H9 (cell line): Measurements from ENCODE around the gene EFCAB5. TPM values are rescaled to one million over a fixed set of nuclear protein-coding genes. Genes with fewer than 3 reads are reported as not detected.

Experiments
- DNase-seq: peaks from one replicate; pipeline ENCODE4 v3.0.0-alpha.2; 2017
- H2AFZ ChIP-seq: one replicate; pipeline ENCODE4 v1.6.1; 2013; ENCODE audit warnings: mild to moderate bottlenecking, low read length, control low read depth, moderate library complexity
- H2AK5ac ChIP-seq: 2 replicates; pipeline ENCODE4 v1.6.1; 2013; ENCODE audit warnings: low read length, control low read depth, mixed read lengths; ENCODE audit not compliant: insufficient read length
- H2BK120ac ChIP-seq: one replicate; pipeline ENCODE4 v1.6.1; 2013; ENCODE audit warnings: low read depth, mild to moderate bottlenecking, low read length, control low read depth, inconsistent platforms; ENCODE audit not compliant: poor library complexity, severe bottlenecking
- H2BK12ac ChIP-seq: 2 replicates; pipeline ENCODE4 v1.6.1; 2013; ENCODE audit warnings: low read length, control low read depth, mixed read lengths, low read depth; ENCODE audit not compliant: insufficient read length
- H2BK15ac ChIP-seq: 2 replicates; pipeline ENCODE4 v1.6.1; 2013; ENCODE audit warnings: low read depth, low read length, control low read depth
- H2BK20ac ChIP-seq: one replicate; pipeline ENCODE4 v1.6.1; 2013; ENCODE audit warnings: low read depth, mild to moderate bottlenecking, low read length, control low read depth, inconsistent platforms; ENCODE audit not compliant: poor library complexity, severe bottlenecking
- H2BK5ac ChIP-seq: 2 replicates; pipeline ENCODE4 v1.6.1; 2013; ENCODE audit warnings: low read length, control low read depth, mixed read lengths; ENCODE audit not compliant: insufficient read length
- H3K14ac ChIP-seq: 2 replicates; pipeline ENCODE4 v1.6.1; 2013; ENCODE audit warnings: low read length, control low read depth; ENCODE audit not compliant: insufficient read depth
- H3K18ac ChIP-seq: 2 replicates; pipeline ENCODE4 v1.6.1; 2013; ENCODE audit warnings: low read depth, mild to moderate bottlenecking, mixed read lengths, low read length, control low read depth; ENCODE audit not compliant: insufficient read length
- H3K23ac ChIP-seq: 2 replicates; pipeline ENCODE4 v1.6.1; 2013; ENCODE audit warnings: low read length, control low read depth, mixed read lengths, low read depth; ENCODE audit not compliant: insufficient read length
- H3K23me2 ChIP-seq: 2 replicates; pipeline ENCODE4 v1.6.1; 2013; ENCODE audit warnings: low read depth, mild to moderate bottlenecking, mixed read lengths, low read length, control low read depth; ENCODE audit not compliant: insufficient read length, poor library complexity, severe bottlenecking
- H3K27ac ChIP-seq: 2 replicates; pipeline ENCODE4 v1.5.1; 2013; ENCODE audit warnings: low read length, control low read depth, mixed read lengths, low read depth; ENCODE audit not compliant: insufficient read length
- H3K27me3 ChIP-seq: 2 replicates; pipeline ENCODE4 v1.6.1; 2013; ENCODE audit warnings: low read length, control low read depth, inconsistent platforms; ENCODE audit not compliant: insufficient read depth
- H3K4ac ChIP-seq: 2 replicates; pipeline ENCODE4 v1.6.1; 2013; ENCODE audit warnings: low read depth, mild to moderate bottlenecking, control low read depth, inconsistent platforms, low read length, moderate library complexity
- H3K4me1 ChIP-seq: 2 replicates; pipeline ENCODE4 v1.6.1; 2013; ENCODE audit warnings: low read length, control low read depth, inconsistent platforms; ENCODE audit not compliant: insufficient read depth
- H3K4me2 ChIP-seq: 2 replicates; pipeline ENCODE4 v1.6.1; 2013; ENCODE audit warnings: low read length, control low read depth, mixed read lengths; ENCODE audit not compliant: insufficient read length, insufficient read depth
- H3K56ac ChIP-seq: 2 replicates; pipeline ENCODE4 v1.6.1; 2013; ENCODE audit warnings: low read depth, mild to moderate bottlenecking, mixed read lengths, low read length, control low read depth; ENCODE audit not compliant: insufficient read length
- H3K79me1 ChIP-seq: 2 replicates; pipeline ENCODE4 v1.6.1; 2013; ENCODE audit warnings: low read depth, mild to moderate bottlenecking, moderate library complexity, low read length, control low read depth, inconsistent platforms; ENCODE audit not compliant: insufficient read depth, poor library complexity, severe bottlenecking
- H3K79me2 ChIP-seq: 2 replicates; pipeline ENCODE4 v1.6.1; 2013; ENCODE audit warnings: low read length, control low read depth, inconsistent platforms; ENCODE audit not compliant: insufficient read depth
- H3K9ac ChIP-seq: 2 replicates; pipeline ENCODE4 v1.6.1; 2013; ENCODE audit warnings: low read length, control low read depth, mixed read lengths; ENCODE audit not compliant: insufficient read length; ENCODE audit errors: extremely low read depth
- H3K9me3 ChIP-seq: one replicate; pipeline ENCODE4 v1.6.1; 2013; ENCODE audit warnings: low read depth, low read length, inconsistent platforms; ENCODE audit not compliant: control insufficient read depth
- H3T11ph ChIP-seq: one replicate; pipeline ENCODE4 v1.6.1; 2013; ENCODE audit warnings: mild to moderate bottlenecking, low read length, control low read depth, inconsistent platforms
- H4K20me1 ChIP-seq: one replicate; pipeline ENCODE4 v1.6.1; 2013; ENCODE audit not compliant: control insufficient read depth, insufficient read length, insufficient read depth
- H4K5ac ChIP-seq: 2 replicates; pipeline ENCODE4 v1.6.1; 2013; ENCODE audit warnings: low read depth, mild to moderate bottlenecking, mixed read lengths, low read length, control low read depth; ENCODE audit not compliant: insufficient read length
- H4K8ac ChIP-seq: replicated peaks from 2 replicates; pipeline ENCODE4 v1.6.1; 2013; ENCODE audit warnings: low read length, control low read depth, mixed read lengths, low read depth; ENCODE audit not compliant: insufficient read length
- H4K91ac ChIP-seq: 2 replicates; pipeline ENCODE4 v1.6.1; 2013; ENCODE audit warnings: low read depth, mild to moderate bottlenecking, moderate library complexity, mixed read lengths, low read length, control low read depth; ENCODE audit not compliant: insufficient read length
- H3K27ac Mint-ChIP-seq, 3 experiments: 2 replicates in 2 of 3; 3 replicates in 1 of 3; pipeline ENCODE4 v1.8.0; 2020 to 2021; ENCODE audit warnings: mixed read lengths in 3 of 3, mild to moderate bottlenecking in 1 of 3, moderate library complexity in 1 of 3
- H3K27me3 Mint-ChIP-seq: 2 replicates; pipeline ENCODE4 v1.8.0; 2021; ENCODE audit warnings: low read depth, mild to moderate bottlenecking, moderate library complexity, mixed read lengths
- H3K36me3 Mint-ChIP-seq, 3 experiments: 2 replicates in 2 of 3; 3 replicates in 1 of 3; pipeline ENCODE4 v1.8.0; 2020 to 2021; ENCODE audit warnings: low read depth in 3 of 3, mixed read lengths in 3 of 3; ENCODE audit not compliant: insufficient read depth in 1 of 3
- H3K4me1 Mint-ChIP-seq, 2 experiments: 2 replicates each; pipeline ENCODE4 v1.8.0; 2020; ENCODE audit warnings: mixed read lengths in 2 of 2
- H3K4me3 Mint-ChIP-seq, 2 experiments: 2 replicates in 1 of 2; 3 replicates in 1 of 2; pipeline ENCODE4 v1.8.0; 2020 to 2021; ENCODE audit warnings: mild to moderate bottlenecking in 2 of 2, mixed read lengths in 2 of 2, moderate library complexity in 1 of 2
- H3K9me3 Mint-ChIP-seq, 2 experiments: 2 replicates in 1 of 2; 3 replicates in 1 of 2; pipeline ENCODE4 v1.8.0; 2020; ENCODE audit warnings: mild to moderate bottlenecking in 2 of 2, mixed read lengths in 2 of 2, moderate library complexity in 1 of 2
- CTCF ChIP-seq: fragments of 200-600 bp; sonication (generic); conservative IDR thresholded peaks from 3 replicates; pipeline ENCODE4 v1.8.0; 2021; ENCODE audit warnings: antibody characterized with exemption, mild to moderate bottlenecking
- total RNA-seq: library from RNA; stranded (reverse); gene quantifications from 2 replicates; pipeline ENCODE4 v1.2.1, GENCODE V29; 2021

The EFCAB5 gene
- total RNA-seq, 1 experiment from 2014 or later = not detected

- no peak for DNase-seq
- no peak overlapping the region for H3K4me2 ChIP-seq
- H3K18ac ChIP-seq = no peak overlapping the region
- H4K5ac ChIP-seq = no peak overlapping the region
- no peak for TF ChIP-seq CTCF
- H2AFZ ChIP-seq = no peak overlapping the region
- no peaks in the 10 kb centered on the region for H3K79me1 ChIP-seq
- no peak overlapping the region for H4K8ac ChIP-seq
- no peaks in the 10 kb centered on the region for H3K23me2 ChIP-seq
- Mint-ChIP-seq H3K9me3 (peaks cover 15 to 17% of the 10 kb centered on the region in 2 experiments), H3K4me3 (no peak overlapping the region), H3K36me3 (peaks cover 7 to 10% (median 8%) of the 10 kb centered on the region in 3 experiments; a peak in 6 of 7 replicates), H3K27ac (no peak overlapping the region), H3K27me3 (peaks cover 2% of the 10 kb centered on the region), H3K4me1 (no peaks in the 10 kb centered on the region)
- no peak overlapping the region for H3T11ph ChIP-seq
- no peak overlapping the region for H3K56ac ChIP-seq
- H3K79me2 ChIP-seq = no peaks in the 10 kb centered on the region
- no peaks in the 10 kb centered on the region for H3K27me3 ChIP-seq
- H3K14ac ChIP-seq = no peak overlapping the region
- no peak overlapping the region for H3K27ac ChIP-seq
- no peak overlapping the region for H2BK15ac ChIP-seq
- H2BK5ac ChIP-seq = no peak overlapping the region
- no peak overlapping the region for H2AK5ac ChIP-seq
- no peak overlapping the region for H3K23ac ChIP-seq
- H2BK120ac ChIP-seq = no peak overlapping the region
- H4K20me1 ChIP-seq = no peaks in the 10 kb centered on the region
- H2BK12ac ChIP-seq = no peak overlapping the region
- H3K9ac ChIP-seq = no peak overlapping the region
- H2BK20ac ChIP-seq = no peak overlapping the region
- H3K9me3 ChIP-seq = no peaks in the 10 kb centered on the region
- no peaks in the 10 kb centered on the region for H3K4me1 ChIP-seq
- H3K4ac ChIP-seq = no peak overlapping the region
- H4K91ac ChIP-seq = no peak overlapping the region
These were observed 8.3 kb downstream of the EFCAB5 start for GRCh38 chr17:29949696-29950095.
